ENCODE data around the gene TARS1.
"Not testable (repeated sequence)": the region's sequence is repeated elsewhere in the genome, so short reads cannot be mapped to it uniquely, and the experiment has no call there.

Gene TARS1

GRCh38 chr5:33488558-33489355, 48.0 kb downstream of the TARS1 start:
- peak; percentile 46 for DNase-seq (ENCODE audit: low spot score)

- no peak for DNase-seq (ENCODE audit: low spot score)
Measured at GRCh38 chr5:33489481-33490067, 48.8 kb downstream of the TARS1 start.

- no peak for DNase-seq (ENCODE audit: low spot score)
Measured at GRCh38 chr5:33490071-33490665, 49.4 kb downstream of the TARS1 start.

DNA sequence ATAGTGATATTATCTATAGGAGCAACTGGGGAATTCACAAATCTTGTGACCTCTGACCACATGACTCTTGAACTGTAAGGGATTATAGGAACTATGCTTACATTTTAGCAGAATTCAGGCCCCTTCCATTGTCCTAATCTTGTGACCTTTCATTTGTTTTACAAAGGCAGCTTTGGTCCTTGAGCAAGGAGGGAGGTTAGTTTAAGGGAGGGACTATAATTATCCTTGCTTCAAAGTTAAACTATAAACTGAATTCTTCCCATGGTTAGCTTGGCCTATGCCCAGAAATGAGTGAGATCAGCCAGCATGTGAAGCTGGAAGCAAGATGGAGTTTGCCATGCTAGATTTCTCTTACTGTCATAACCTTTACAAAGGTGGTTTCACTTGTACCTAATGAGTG, 51.2 kb downstream of the TARS1 start:
- no peak for DNase-seq (ENCODE audit: low spot score)

GRCh38 chr5:33494466-33494865, 53.7 kb downstream of the TARS1 start:
- no peak for DNase-seq (ENCODE audit: low spot score)

GRCh38 chr5:33501260-33501659, 60.5 kb downstream of the TARS1 start:
- DNase-seq (ENCODE audit: low spot score): no peak

DNA sequence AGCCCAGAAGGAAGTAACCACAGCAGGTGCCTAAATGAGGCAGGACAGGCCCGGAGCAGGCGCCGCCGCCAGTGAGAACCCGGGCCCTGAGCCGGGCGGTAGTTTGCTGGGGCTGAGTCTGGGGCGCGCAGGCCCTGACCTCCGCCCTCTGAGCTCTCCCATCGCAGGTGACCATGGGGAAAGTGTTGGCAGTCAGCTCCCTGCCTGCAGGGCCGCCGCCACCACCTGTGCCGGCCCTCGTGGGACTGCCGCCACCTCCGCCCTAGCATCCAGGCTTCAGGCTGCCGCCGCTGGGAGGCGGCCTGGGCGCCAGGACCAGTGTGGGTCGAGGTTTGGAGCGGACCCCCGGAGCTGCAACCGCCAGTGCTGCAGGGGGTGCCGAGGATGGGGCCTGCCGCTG, 61.1 kb downstream of the TARS1 start:
- DNase-seq (ENCODE audit: low spot score): no peak

- no peak for DNase-seq (ENCODE audit: low spot score)
Measured at GRCh38 chr5:33504570-33504969, 63.8 kb downstream of the TARS1 start.

GRCh38 chr5:33507426-33507825, 66.7 kb downstream of the TARS1 start:
- DNase-seq (ENCODE audit: low spot score): no peak

DNA sequence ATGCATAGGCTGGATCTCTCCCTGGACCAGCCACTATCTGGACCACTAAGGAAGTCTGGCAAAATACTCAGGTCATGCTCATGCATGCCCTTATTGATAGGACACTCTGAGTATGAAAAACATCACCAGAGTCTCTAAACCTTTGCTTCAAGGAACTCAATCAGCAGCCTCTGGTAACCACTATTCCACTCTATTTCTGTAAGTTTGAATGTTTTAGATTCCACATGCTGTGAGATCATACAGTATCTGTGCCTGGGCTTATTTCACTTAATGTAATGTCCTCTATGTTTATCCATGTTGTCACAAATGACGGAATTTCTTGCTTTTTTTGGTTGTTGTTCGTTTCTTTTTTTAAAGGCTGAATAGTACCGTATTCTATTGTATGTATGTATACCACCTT, 68.3 kb downstream of the TARS1 start:
- no peak for DNase-seq (ENCODE audit: low spot score)

GRCh38 chr5:33513462-33514185, 72.9 kb downstream of the TARS1 start:
- no peak for DNase-seq (ENCODE audit: low spot score)

DNA sequence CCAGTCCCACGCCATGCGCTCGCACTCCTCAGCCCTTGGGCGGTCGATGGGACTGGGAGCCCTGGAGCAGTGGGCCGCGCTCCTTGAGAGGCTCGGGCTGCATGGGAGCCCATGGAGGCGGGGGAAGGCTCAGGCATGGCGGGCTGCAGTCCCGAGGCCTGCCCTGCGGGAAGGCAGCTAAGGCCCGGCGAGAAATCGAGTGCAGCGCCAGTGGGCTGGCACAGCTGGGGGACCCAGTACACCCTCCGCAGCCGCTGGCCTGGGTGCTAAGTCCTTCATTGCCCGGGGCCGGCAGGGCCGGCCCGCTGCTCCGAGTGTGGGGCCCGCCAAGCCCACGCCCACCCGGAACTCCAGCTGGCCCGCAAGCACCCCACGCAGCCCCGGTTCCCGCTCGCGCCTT, 74.6 kb downstream of the TARS1 start:
- not testable (repeated sequence) for DNase-seq (ENCODE audit: low spot score)

GRCh38 chr5:33516421-33516820, 75.7 kb downstream of the TARS1 start:
- no peak for DNase-seq (ENCODE audit: low spot score)

Measured in globus pallidus (tissue), 1 donor.